Measurements from ENCODE around the gene RAB34.
A peak's percentile ranks its signal among the peaks of the same experiment; 100 is the strongest.

The RAB34 gene

GRCh38 chr17:28693869-28694268 lies 23.8 kb downstream of the RAB34 start:
- no peak for TF ChIP-seq CTCF (IDR thresholded peaks at IDR 0.05; ENCODE audit: insufficient read depth, low read depth, low read length, missing control alignments)
- DNase-seq (ENCODE audit: low read depth), result no peak
- no peak overlapping the region for H3K4me3 ChIP-seq (ENCODE audit: low read length)

- no peak for TF ChIP-seq CTCF (IDR thresholded peaks at IDR 0.05; ENCODE audit: insufficient read depth, low read depth, low read length, missing control alignments)
- no peak for DNase-seq (ENCODE audit: low read depth)
- H3K4me3 ChIP-seq (ENCODE audit: low read length), result no peak overlapping the region
Observed at GRCh38 chr17:28689011-28689410, 28.7 kb downstream of the RAB34 start.

GRCh38 chr17:28688481-28688880 lies 29.2 kb downstream of the RAB34 start:
- DNase-seq (ENCODE audit: low read depth), result no peak
- no peak for TF ChIP-seq CTCF (IDR thresholded peaks at IDR 0.05; ENCODE audit: insufficient read depth, low read depth, low read length, missing control alignments)
- no peak overlapping the region for H3K4me3 ChIP-seq (ENCODE audit: low read length)

- DNase-seq (ENCODE audit: low read depth), result no peak
- TF ChIP-seq CTCF (IDR thresholded peaks at IDR 0.05; ENCODE audit: insufficient read depth, low read depth, low read length, missing control alignments), result no peak
- no peak overlapping the region for H3K4me3 ChIP-seq (ENCODE audit: low read length)
Observed at GRCh38 chr17:28686296-28686695, 31.4 kb downstream of the RAB34 start.

- no peak for DNase-seq (ENCODE audit: low read depth)
- TF ChIP-seq CTCF (IDR thresholded peaks at IDR 0.05; ENCODE audit: insufficient read depth, low read depth, low read length, missing control alignments), result no peak
- no peak overlapping the region for H3K4me3 ChIP-seq (ENCODE audit: low read length)
Observed at GRCh38 chr17:28685366-28685765, 32.3 kb downstream of the RAB34 start.

- no peak overlapping the region for H3K4me3 ChIP-seq (ENCODE audit: low read length)
- DNase-seq (ENCODE audit: low read depth), result no peak
- peak; percentile 34 for TF ChIP-seq CTCF (IDR thresholded peaks at IDR 0.05; ENCODE audit: insufficient read depth, low read depth, low read length, missing control alignments)
Observed at GRCh38 chr17:28684963-28685362, 32.7 kb downstream of the RAB34 start.

GRCh38 chr17:28682655-28683054 lies 35.0 kb downstream of the RAB34 start:
- TF ChIP-seq CTCF (IDR thresholded peaks at IDR 0.05; ENCODE audit: insufficient read depth, low read depth, low read length, missing control alignments), result no peak
- H3K4me3 ChIP-seq (ENCODE audit: low read length), result no peak overlapping the region
- no peak for DNase-seq (ENCODE audit: low read depth)

Measured in epithelial cell of esophagus (primary cell).